GM11168 (cell line): ENCODE measurements around the gene SSNA1.

ENCODE experiments used
- in situ Hi-C: fragments of 300-500 bp; cut with MboI; formaldehyde crosslinking; loops from one replicate; pipeline ENCODE4 v1.12.0; 2022; ENCODE audit warnings: low sequenced_read_pairs; ENCODE audit not compliant: unreplicated experiment

Gene SSNA1

DNA sequence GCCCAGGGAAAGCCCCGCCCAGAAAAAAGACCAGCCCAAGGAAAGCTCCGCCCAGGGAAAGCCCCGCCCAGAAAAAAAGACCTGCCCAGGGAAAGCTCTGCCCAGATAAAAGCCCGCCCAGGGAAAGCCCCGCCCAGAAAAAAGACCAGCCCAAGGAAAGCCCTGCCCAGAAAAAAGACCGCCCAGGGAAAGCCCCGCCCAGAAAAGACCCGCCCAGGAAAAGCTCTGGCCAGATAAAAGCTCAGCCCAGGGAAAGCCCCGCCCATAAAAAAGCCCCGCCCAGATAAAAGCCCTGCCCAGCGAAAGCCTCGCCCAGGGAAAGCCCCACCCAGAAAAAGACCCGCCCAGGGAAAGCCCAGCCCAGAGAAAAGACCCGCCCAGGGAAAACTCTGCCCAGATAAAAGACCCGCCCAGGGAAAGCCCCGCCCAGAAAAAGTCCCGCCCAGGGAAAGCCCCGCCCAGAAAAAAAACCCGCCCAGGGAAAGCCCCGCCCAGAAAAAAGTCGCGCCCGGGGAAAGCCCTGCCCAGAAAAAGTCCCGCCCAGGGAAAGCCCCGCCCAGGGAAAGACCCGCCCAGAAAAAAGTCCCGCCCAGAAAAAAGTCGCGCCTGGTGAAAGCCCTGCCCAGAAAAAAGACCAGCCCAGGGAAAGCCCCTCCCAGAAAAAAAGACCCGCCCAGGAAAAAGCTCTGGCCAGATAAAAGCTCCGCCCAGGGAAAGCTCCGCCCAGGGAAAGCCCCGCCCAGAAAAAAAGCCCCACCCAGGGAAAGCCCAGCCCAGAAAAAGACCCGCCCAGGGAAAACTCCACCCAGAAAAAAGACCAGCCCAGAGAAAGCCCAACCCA is 37.6 kb upstream of the SSNA1 start:
- in situ Hi-C loops: no loop called here

- in situ Hi-C loops: no loop called here
These were observed 35.6 kb upstream of the SSNA1 start for GRCh38 chr9:137152844-137153405.

DNA sequence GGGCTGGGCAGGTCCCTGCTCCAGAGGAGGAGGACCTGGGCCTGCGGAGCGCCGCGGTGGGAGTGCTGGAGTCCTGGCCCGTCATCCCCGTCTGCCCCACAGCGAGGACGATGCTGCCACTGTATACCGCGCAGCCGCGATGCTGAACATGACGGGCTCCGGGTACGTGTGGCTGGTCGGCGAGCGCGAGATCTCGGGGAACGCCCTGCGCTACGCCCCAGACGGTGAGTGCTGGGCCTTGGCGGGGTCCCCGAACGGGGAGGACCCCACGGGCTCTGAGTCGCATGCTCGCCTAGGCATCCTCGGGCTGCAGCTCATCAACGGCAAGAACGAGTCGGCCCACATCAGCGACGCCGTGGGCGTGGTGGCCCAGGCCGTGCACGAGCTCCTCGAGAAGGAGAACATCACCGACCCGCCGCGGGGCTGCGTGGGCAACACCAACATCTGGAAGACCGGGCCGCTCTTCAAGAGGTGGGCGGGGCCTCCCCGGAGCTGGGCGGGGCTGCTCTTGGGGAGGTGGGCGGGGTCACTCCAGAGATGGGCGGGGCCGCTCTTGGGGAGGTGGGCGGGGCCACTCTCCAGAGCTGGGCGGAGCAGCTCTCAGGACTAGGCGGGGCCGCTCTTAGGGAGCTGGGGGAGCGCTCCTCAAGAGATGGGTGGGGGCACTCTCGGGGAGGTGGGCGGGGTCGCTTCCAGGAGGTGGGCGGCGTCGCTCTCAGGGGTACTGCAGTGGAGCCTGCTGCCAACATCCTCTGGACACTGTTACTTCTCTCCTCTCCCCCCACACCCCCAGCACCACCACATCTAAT is 31.7 kb upstream of the SSNA1 start:
- in situ Hi-C loops: loop anchor here (5.0 kb wide), 1 partner anchor 34 kb away; no protein-coding TSS in a partner anchor

- in situ Hi-C loops: loop anchor here (5.0 kb wide), 1 partner anchor 36 kb away; no protein-coding TSS in a partner anchor
These were observed 30.7 kb upstream of the SSNA1 start for GRCh38 chr9:137157618-137158415.

DNA sequence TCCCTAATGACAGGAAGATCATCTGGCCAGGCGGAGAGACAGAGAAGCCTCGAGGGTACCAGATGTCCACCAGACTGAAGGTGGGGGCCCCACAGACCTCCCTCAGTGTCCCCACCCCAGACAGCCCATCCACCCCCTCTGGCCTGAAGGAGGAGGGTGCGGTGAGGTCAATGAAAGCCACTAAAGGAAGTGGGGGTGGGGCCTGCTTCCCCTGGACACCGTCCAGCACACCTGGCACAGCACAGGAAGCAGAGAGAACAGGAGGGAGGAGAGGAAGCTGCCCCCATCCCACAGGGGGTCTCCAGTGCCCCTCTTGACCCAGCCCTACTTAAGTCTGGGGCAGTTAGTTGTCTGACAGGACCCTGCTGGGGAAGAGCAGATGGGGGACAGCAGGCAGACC is 29.9 kb upstream of the SSNA1 start:
- in situ Hi-C loops: loop anchor here (5.0 kb wide), 1 partner anchor 36 kb away; no protein-coding TSS in a partner anchor

DNA sequence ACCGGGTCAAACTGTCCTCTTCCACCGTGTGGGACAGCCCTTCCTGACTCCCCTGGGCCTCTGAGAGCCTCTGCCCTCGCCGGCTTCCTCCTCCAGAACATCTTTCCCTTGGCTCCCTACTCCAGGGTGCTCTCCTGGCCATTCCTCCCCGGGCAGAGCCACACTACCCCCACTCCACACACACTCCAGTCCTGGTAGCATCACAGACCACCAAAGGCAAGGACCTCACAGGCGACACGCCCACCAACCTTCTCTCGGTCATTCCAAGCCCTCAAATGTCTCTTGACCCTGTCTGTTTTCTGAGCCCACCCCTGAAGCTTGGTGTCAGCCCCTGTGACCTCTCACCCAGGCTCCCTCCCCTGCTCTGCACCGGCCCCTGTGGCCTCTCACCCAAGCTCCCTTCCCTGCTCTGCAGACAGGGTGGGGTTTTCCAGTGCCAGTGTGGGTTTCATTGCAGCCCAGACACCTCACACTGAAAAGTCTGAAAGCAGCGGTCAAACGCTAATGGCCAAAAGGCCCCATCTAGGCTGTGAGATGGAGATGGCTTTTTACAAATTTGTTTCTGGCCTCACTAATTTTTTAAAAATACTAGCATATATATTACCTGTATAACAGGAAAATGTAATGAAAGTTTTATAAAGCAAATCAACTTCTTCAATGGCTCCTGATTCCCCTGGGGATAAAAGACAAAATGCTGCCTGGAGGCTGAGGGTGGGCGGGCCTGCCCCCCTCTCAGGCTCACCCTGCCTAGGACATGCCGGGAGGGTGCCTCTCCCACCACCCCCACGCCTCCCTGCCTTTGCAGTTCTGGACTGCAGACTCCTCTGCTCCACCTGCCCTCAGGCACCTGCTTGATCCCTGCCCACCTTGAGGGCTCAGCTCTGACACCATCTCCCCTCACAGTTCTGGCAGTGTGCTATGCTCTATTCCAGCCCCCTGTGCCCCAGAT is 29.1 kb upstream of the SSNA1 start:
- in situ Hi-C loops: loop anchor here (5.0 kb wide), 1 partner anchor 37 kb away; no protein-coding TSS in a partner anchor

DNA sequence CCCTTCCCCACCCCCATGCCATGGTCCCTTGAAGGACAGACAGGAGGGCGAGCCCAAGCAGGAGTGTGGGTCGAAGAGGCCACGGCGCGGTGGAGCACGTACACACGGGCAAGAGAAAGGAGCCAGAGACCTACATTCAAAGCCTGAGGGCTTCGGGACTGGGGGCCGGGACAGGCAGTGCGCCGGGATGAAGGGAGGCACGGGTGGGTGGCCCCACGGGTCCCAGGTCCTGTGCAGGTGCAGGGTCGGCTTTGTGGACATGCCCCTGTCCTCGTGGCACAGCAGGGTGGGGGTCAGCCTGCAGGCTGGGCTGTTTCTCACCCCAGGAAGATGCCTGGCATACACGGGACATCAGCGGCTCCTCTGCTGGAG is 28.4 kb upstream of the SSNA1 start:
- in situ Hi-C loops: no loop called here

DNA sequence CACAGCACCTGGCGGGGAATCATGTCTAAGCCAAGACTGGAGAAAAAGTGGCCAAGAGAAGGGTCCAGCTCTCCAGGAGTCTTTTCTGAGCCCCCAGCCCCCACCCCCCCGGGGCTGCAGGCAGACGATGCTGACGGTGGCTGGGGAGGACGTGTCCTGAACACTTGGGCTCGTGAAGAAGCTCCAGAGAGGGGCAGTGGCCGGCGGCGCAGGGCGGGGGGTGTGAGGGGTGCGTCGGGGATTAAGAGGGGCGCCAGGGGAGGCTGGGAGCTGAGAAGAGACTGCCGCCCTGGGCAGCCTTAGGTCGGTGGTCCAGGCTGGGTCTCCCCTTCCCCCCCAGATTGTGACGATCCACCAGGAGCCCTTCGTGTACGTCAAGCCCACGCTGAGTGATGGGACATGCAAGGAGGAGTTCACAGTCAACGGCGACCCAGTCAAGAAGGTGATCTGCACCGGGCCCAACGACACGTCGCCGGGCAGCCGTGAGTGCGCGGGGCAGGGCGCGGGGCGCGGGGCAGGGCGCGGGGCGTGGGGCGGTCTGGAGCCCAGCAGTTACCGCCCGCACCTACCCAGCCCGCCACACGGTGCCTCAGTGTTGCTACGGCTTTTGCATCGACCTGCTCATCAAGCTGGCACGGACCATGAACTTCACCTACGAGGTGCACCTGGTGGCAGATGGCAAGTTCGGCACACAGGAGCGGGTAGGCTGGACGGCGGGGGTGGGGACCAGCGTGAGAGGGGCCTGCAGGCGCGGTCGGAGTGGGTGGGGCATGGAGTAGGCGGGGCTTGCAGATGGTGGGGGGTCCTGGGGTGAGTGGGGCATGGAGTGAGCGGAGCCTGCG is 27.5 kb upstream of the SSNA1 start:
- in situ Hi-C loops: no loop called here

GRCh38 chr9:137161558-137162486 is 26.7 kb upstream of the SSNA1 start:
- in situ Hi-C loops: no loop called here

DNA sequence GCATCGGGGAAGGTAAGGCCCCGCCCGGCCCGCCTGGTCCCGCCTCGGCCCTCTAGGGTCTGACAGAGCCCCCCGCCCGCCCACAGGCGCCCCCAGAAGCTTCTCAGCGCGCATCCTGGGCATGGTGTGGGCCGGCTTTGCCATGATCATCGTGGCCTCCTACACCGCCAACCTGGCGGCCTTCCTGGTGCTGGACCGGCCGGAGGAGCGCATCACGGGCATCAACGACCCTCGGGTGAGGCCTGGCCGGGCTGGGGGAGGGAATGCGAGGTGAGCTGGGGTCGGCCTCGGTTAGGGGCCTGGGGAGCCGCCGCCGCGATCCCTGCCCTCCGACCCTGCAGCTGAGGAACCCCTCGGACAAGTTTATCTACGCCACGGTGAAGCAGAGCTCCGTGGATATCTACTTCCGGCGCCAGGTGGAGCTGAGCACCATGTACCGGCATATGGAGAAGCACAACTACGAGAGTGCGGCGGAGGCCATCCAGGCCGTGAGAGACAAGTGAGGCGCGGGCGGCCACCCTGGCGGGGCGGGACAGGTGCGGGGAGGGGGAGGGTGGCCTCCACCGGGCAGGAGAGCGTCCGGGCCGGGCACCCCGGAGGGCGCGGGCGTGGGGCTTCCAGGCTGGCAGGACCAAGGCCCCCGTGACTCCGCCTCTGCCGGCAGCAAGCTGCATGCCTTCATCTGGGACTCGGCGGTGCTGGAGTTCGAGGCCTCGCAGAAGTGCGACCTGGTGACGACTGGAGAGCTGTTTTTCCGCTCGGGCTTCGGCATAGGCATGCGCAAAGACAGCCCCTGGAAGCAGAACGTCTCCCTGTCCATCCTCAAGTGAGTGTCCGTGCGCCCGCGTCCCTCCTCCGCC is 25.7 kb upstream of the SSNA1 start:
- in situ Hi-C loops: no loop called here

GRCh38 chr9:137163365-137163715 is 25.1 kb upstream of the SSNA1 start:
- in situ Hi-C loops: no loop called here

- in situ Hi-C loops: no loop called here
These were observed 24.7 kb upstream of the SSNA1 start for GRCh38 chr9:137163805-137164204.

GRCh38 chr9:137164370-137165249 is 23.9 kb upstream of the SSNA1 start:
- in situ Hi-C loops: no loop called here

DNA sequence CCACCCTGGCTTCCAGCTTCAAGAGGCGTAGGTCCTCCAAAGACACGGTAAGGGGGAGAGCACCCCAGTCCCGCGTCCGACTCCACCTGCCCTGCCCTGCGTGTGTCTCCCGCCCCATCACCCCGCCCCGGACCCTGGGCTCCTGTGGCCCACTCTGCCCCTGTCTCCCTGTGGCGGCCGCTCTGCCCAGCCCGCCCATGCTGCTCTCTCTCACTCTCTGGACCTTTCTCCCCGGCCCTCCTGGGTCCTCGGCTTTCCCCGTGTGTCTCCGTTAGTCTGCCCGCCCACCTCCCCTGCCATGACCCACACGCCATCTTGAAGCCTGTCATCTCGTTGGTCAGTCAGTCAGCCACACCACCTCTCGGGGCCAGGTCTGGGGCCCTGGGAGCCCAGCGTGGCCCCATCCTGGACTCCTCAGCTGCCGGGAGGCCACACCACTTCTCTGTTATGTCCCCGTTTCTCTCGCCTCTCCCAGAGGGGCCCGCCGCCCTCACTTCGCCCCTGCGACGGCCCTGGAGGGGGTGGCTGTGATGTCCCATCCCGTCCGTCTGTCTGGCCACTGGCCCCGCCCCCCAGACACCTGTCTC is 23.1 kb upstream of the SSNA1 start:
- in situ Hi-C loops: no loop called here
